T-cell (primary cell): ENCODE data around the gene PDE8B. TPM values are rescaled to one million over a fixed set of nuclear protein-coding genes. Genes with fewer than 3 reads are reported as not detected.

Source experiments
- ATAC-seq, 4 experiments: fragments of 200-7000 bp in 3 of 4; fragments of 150-1000 bp in 1 of 4; cut with Tn5 transposase; replicated peaks in 1 of 4; 1 replicate in 3 of 4; 2 replicates in 1 of 4; pipeline ENCODE4 v1.10.0; 2021; ENCODE audit warnings: moderate library complexity in 3 of 4, mild to moderate bottlenecking in 2 of 4, moderate number of reproducible peaks in 1 of 4
- CTCF ChIA-PET, 2 donors: fragments of 300-600 bp; sonication (Branson Sonifier 250); formaldehyde crosslinking; loops; one replicate each; lab custom pipeline; 2022; ENCODE audit warnings: antibody characterized with exemption in 2 of 2; lab: Charles Lee
- POLR2A ChIA-PET, 2 donors: fragments of 300-600 bp; sonication (Branson Sonifier 250); formaldehyde crosslinking; loops; one replicate each; lab custom pipeline; 2022; ENCODE audit warnings: antibody characterized with exemption in 2 of 2; lab: Charles Lee
- DNase-seq, 35 experiments: peaks; one replicate each; pipeline versions ENCODE4 v3.0.0 to v3.0.0-alpha.2; 2013 to 2023
- H3K27ac ChIP-seq: one replicate; pipeline ENCODE4 v1.5.1; 2013; ENCODE audit warnings: low read length
- H3K27me3 ChIP-seq, 2 experiments: replicated peaks in 1 of 2; 1 replicate in 1 of 2; 2 replicates in 1 of 2; pipeline versions ENCODE4 v1.6.1 to v1.7.0; 2013; ENCODE audit warnings: low read length in 1 of 2, mixed read lengths in 1 of 2; ENCODE audit not compliant: control insufficient read depth in 2 of 2, insufficient read depth in 2 of 2; ENCODE audit errors: extremely low read depth in 1 of 2
- H3K36me3 ChIP-seq, 2 donors: 1 replicate in 1 of 2; 2 replicates in 1 of 2; pipeline versions ENCODE4 v1.6.1 to v1.7.0; 2013; ENCODE audit warnings: low read length in 1 of 2; ENCODE audit not compliant: control insufficient read depth in 2 of 2, insufficient read depth in 1 of 2; ENCODE audit errors: extremely low read depth in 1 of 2
- H3K4me1 ChIP-seq, 2 experiments: 1 replicate in 1 of 2; 2 replicates in 1 of 2; pipeline versions ENCODE4 v1.6.1 to v1.7.0; 2013; ENCODE audit warnings: low read length in 2 of 2, mixed read lengths in 1 of 2; ENCODE audit not compliant: insufficient read depth in 2 of 2, control insufficient read depth in 1 of 2; ENCODE audit errors: extremely low read depth in 1 of 2
- H3K4me3 ChIP-seq, 2 donors: 1 replicate in 1 of 2; 2 replicates in 1 of 2; pipeline versions ENCODE4 v1.5.1 to v1.7.0; 2013; ENCODE audit warnings: mild to moderate bottlenecking in 2 of 2, low read length in 1 of 2, moderate library complexity in 1 of 2; ENCODE audit not compliant: control insufficient read depth in 1 of 2; ENCODE audit errors: extremely low read depth in 1 of 2
- H3K9me3 ChIP-seq: 2 replicates; pipeline ENCODE4 v1.7.0; 2013
- H3K27ac Mint-ChIP-seq, 2 donors: one replicate each; pipeline ENCODE4 v1.8.0; 2020 to 2021; ENCODE audit warnings: mild to moderate bottlenecking in 2 of 2, mixed read lengths in 2 of 2
- H3K27me3 Mint-ChIP-seq, 2 donors: one replicate each; pipeline ENCODE4 v1.8.0; 2021 to 2022; ENCODE audit warnings: mixed read lengths in 2 of 2
- H3K36me3 Mint-ChIP-seq: one replicate; pipeline ENCODE4 v1.8.0; 2021; ENCODE audit warnings: mixed read lengths
- H3K4me1 Mint-ChIP-seq, 3 donors: one replicate each; pipeline ENCODE4 v1.8.0; 2020 to 2022; ENCODE audit warnings: mixed read lengths in 3 of 3, mild to moderate bottlenecking in 1 of 3
- H3K4me3 Mint-ChIP-seq, 3 donors: one replicate each; pipeline ENCODE4 v1.8.0; 2020 to 2022; ENCODE audit warnings: mild to moderate bottlenecking in 3 of 3, mixed read lengths in 3 of 3, moderate library complexity in 3 of 3
- H3K9me3 Mint-ChIP-seq, 3 donors: one replicate each; pipeline ENCODE4 v1.8.0; 2020 to 2022; ENCODE audit warnings: mixed read lengths in 3 of 3
- WGBS: methylation state at CpG from one replicate; pipeline ENCODE4 v1.1.5; 2013; ENCODE audit warnings: missing lambda C conversion rate; ENCODE audit not compliant: insufficient coverage; 5-methylcytosine and 5-hydroxymethylcytosine counted together
- total RNA-seq, 35 experiments: library from RNA in 6 of 35; stranded (reverse) in 6 of 35; fragments of 120-200 nt in 1 of 35; gene quantifications; one replicate each; pipeline versions ENCODE4 v1.2.1 to v1.2.4 and lab custom pipeline; 2013 to 2026

The PDE8B gene
- total RNA-seq, 5 donors from 2014 or later (not counting 1 experiment from before 2014, with no cell fraction given): 0.15 to 0.66 (median 0.23) TPM; not detected in 2

DNA sequence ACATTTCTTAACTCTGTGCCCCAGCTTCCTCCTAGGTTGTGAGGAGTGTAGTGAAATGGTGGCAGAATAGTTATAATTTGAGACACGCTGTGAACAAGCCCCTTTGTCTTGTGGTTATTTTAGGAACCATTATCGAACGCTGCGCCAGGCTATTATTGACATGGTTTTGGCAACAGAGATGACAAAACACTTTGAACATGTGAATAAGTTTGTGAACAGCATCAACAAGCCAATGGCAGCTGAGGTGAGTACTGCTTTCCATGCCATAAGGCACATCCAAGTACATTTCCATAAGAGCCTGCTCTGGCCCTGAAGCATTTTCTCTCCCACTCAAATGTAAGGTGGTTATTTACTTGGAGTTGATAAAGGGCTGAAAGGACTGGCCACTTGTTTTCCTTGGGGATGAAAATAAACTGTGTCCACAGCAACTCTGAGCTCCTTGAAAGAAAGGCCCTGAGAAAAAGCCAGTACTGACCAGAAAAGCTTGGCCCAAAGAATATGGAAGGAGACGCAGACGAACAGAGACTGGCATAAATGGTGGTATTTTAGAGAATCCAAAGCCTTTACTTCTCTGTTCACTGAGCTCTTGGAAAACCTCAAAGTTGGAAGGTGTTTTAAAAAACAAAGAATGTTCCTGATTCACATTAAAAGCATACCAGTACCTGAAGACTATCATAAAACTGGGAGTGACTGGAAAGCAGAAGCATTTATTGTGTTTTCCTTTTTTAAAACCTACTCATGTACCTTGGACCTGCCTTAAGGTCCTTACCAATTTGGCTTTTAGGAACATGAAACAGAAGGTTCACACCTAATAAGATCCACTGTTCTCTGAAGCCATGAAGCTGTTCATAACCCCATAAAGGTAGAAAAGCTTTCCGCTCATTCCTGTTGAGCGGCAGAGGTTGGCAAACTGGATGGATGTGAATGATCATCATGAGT is 209.4 kb downstream of the PDE8B start:
- Mint-ChIP-seq H3K4me1 (no peaks in the 10 kb centered on the region), H3K27ac (no peak overlapping the region), H3K4me3 (no peak overlapping the region), H3K27me3 (peaks cover 17 to 21% of the 10 kb centered on the region in 2 donors), H3K9me3 (no peaks in the 10 kb centered on the region), H3K36me3 (peaks cover under 1% of the 10 kb centered on the region)
- no peak overlapping the region for H3K27ac ChIP-seq
- H3K4me3 ChIP-seq: no peak overlapping the region
- no peaks in the 10 kb centered on the region for H3K4me1 ChIP-seq
- H3K36me3 ChIP-seq: no peaks in the 10 kb centered on the region
- ChIA-PET CTCF (interaction anchor here in 1 of 2 donors (0.6 kb wide), 1 partner anchor 276 kb away, joined by 3 read pairs; no protein-coding TSS in a partner anchor), POLR2A (no interaction called here)
- DNase-seq: no peak
- ATAC-seq: no peak
- peaks cover 0 to 13% of the 10 kb centered on the region in 2 experiments for H3K27me3 ChIP-seq
- no peaks in the 10 kb centered on the region for H3K9me3 ChIP-seq
- WGBS: 96% methylated on average over 4 of the region's 8 CpGs

- no peak overlapping the region for H3K27ac Mint-ChIP-seq
- Histone ChIP-seq H3K4me3 (no peak overlapping the region), H3K9me3 (no peaks in the 10 kb centered on the region), H3K27ac (no peak overlapping the region), H3K27me3 (peaks cover 0 to 13% of the 10 kb centered on the region in 2 experiments), H3K4me1 (no peaks in the 10 kb centered on the region), H3K36me3 (no peaks in the 10 kb centered on the region)
- ChIA-PET CTCF (interaction anchor here in 1 of 2 donors (0.6 kb wide), 1 partner anchor 277 kb away, joined by 3 read pairs; no protein-coding TSS in a partner anchor), POLR2A (no interaction called here)
- peaks cover 5% of the 10 kb centered on the region for H3K36me3 Mint-ChIP-seq
- DNase-seq: no peak
- no peaks in the 10 kb centered on the region for H3K4me1 Mint-ChIP-seq
- no CpG with 5 or more reads among the region's 3 CpGs for WGBS
- no peak for ATAC-seq
- H3K4me3 Mint-ChIP-seq: no peak overlapping the region
- H3K9me3 Mint-ChIP-seq: no peaks in the 10 kb centered on the region
- H3K27me3 Mint-ChIP-seq: peaks cover 15 to 17% of the 10 kb centered on the region in 2 donors
Measured at GRCh38 chr5:77420940-77421339, 210.5 kb downstream of the PDE8B start.

- WGBS: no CpG with 5 or more reads among the region's 2 CpGs
- POLR2A ChIA-PET: no interaction called here
Measured at GRCh38 chr5:77423022-77423750, 212.7 kb downstream of the PDE8B start.

DNA sequence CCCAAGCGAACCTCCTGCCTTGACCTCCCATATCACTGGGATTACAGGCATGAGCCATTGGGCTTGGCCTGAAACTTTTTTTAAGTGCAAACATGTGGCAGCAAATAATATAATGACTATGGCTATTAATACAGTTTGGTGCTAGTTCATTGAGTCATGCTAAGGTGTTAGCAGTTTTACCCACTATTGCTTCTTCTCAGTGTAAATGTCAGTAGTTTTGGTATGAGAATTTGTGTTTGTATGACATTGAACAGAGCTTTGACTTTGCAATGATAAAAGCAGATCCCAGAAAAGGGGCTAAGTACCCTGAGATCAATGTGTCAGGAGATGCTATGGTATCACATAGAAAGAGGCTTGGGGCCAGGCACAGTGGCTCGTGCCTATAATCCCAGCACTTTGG is 214.4 kb downstream of the PDE8B start:
- H3K4me3 Mint-ChIP-seq: no peak overlapping the region
- no peak overlapping the region for H3K4me3 ChIP-seq
- H3K9me3 ChIP-seq: no peaks in the 10 kb centered on the region
- no peaks in the 10 kb centered on the region for H3K27me3 ChIP-seq
- no peaks in the 10 kb centered on the region for H3K9me3 Mint-ChIP-seq
- DNase-seq: no peak
- ATAC-seq: no peak
- no peak overlapping the region for H3K27ac Mint-ChIP-seq
- H3K36me3 ChIP-seq: no peaks in the 10 kb centered on the region
- peaks cover 18% of the 10 kb centered on the region for H3K36me3 Mint-ChIP-seq
- H3K4me1 ChIP-seq: no peaks in the 10 kb centered on the region
- WGBS: 80% methylated on average over 1 of the region's 2 CpGs
- no peaks in the 10 kb centered on the region for H3K27me3 Mint-ChIP-seq
- ChIA-PET CTCF (no interaction called here), POLR2A (no interaction called here)
- no peaks in the 10 kb centered on the region for H3K4me1 Mint-ChIP-seq
- no peak overlapping the region for H3K27ac ChIP-seq

More at GRCh38 chr5:77423022-77423750, 212.7 kb downstream of the PDE8B start:
- Mint-ChIP-seq H3K36me3 (peaks cover 14% of the 10 kb centered on the region), H3K27ac (no peak overlapping the region), H3K4me3 (no peak overlapping the region), H3K27me3 (peaks cover 3% of the 10 kb centered on the region in 2 donors), H3K9me3 (no peaks in the 10 kb centered on the region), H3K4me1 (no peaks in the 10 kb centered on the region)
- no peak for DNase-seq
- Histone ChIP-seq H3K4me3 (no peak overlapping the region), H3K9me3 (no peaks in the 10 kb centered on the region), H3K36me3 (no peaks in the 10 kb centered on the region), H3K27ac (no peak overlapping the region), H3K27me3 (peaks cover 0 to 4% of the 10 kb centered on the region in 2 experiments), H3K4me1 (no peaks in the 10 kb centered on the region)
- no peak for ATAC-seq
- CTCF ChIA-PET: no interaction called here

- POLR2A ChIA-PET: no interaction called here
- WGBS: 96% methylated on average over 3 of the region's 5 CpGs
Measured at GRCh38 chr5:77425420-77425819, 214.9 kb downstream of the PDE8B start.

DNA sequence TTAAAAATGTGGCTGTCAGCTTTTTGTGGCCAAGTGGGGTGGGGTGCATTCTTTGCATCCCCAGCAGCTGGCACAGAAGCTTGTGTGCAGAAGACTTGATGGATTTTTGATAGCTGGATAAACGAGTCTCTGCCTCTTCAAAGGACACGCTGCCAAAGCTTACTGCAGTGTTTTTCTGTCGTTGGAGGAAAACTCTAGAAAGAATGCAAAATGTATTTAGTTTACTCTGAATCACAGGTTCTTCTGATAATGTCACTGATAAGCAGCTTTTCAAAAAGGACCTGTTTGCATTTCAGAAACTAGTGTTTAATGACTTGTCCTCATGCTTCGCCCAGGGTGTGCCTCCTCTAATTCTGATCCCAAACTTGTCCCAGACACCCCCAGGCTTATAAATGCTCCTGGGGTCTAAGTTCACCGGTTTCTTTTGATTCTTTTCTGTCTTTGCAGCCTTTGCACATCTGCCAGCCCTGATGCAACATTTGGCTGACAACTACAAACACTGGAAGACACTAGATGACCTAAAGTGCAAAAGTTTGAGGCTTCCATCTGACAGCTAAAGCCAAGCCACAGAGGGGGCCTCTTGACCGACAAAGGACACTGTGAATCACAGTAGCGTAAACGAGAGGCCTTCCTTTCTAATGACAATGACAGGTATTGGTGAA is 215.6 kb downstream of the PDE8B start:
- ATAC-seq: no peak
- no peak overlapping the region for H3K27ac ChIP-seq
- no peaks in the 10 kb centered on the region for H3K4me1 Mint-ChIP-seq
- H3K27me3 ChIP-seq: no peaks in the 10 kb centered on the region
- peaks cover 0 to under 1% of the 10 kb centered on the region in 2 donors for H3K36me3 ChIP-seq
- no peak overlapping the region for H3K4me3 Mint-ChIP-seq
- DNase-seq: no peak
- ChIA-PET POLR2A (interaction anchor here in 1 of 2 donors (0.7 kb wide), 1 partner anchor 165 kb away, joined by 6 read pairs; no protein-coding TSS in a partner anchor), CTCF (interaction anchor here in 1 of 2 donors (0.6 to 0.7 kb wide), 4 partner anchors 283 to 945 kb away, joined by 3 to 4 read pairs (median 3); no protein-coding TSS in a partner anchor)
- H3K9me3 Mint-ChIP-seq: no peaks in the 10 kb centered on the region
- no peak overlapping the region for H3K4me3 ChIP-seq
- 49% methylated on average over 4 of the region's 8 CpGs for WGBS
- no peak overlapping the region for H3K27ac Mint-ChIP-seq
- H3K9me3 ChIP-seq: no peaks in the 10 kb centered on the region
- no peaks in the 10 kb centered on the region for H3K4me1 ChIP-seq
- no peaks in the 10 kb centered on the region for H3K27me3 Mint-ChIP-seq
- peaks cover 24% of the 10 kb centered on the region for H3K36me3 Mint-ChIP-seq

More at GRCh38 chr5:77425420-77425819, 214.9 kb downstream of the PDE8B start:
- H3K4me3 ChIP-seq: no peak overlapping the region
- no peak for DNase-seq
- no peaks in the 10 kb centered on the region for H3K4me1 Mint-ChIP-seq
- H3K9me3 ChIP-seq: no peaks in the 10 kb centered on the region
- H3K36me3 ChIP-seq: no peaks in the 10 kb centered on the region
- no peak overlapping the region for H3K27ac Mint-ChIP-seq
- no peaks in the 10 kb centered on the region for H3K9me3 Mint-ChIP-seq
- peaks cover 18% of the 10 kb centered on the region for H3K36me3 Mint-ChIP-seq
- no peak for ATAC-seq
- H3K27me3 Mint-ChIP-seq: no peaks in the 10 kb centered on the region
- H3K4me1 ChIP-seq: no peaks in the 10 kb centered on the region
- CTCF ChIA-PET: no interaction called here
- H3K27ac ChIP-seq: no peak overlapping the region
- H3K27me3 ChIP-seq: no peaks in the 10 kb centered on the region
- H3K4me3 Mint-ChIP-seq: no peak overlapping the region
